IMR-90 (cell line): ENCODE measurements around the gene GLCCI1.

Experiments
- CEBPB ChIP-seq: IDR thresholded peaks from 2 replicates; pipeline ENCODE4 v1.6.1; 2012; ENCODE audit warnings: low read depth, low read length, improper control_type of control experiment
- POLR2A ChIP-seq: IDR thresholded peaks from 2 replicates; pipeline ENCODE4 v1.6.1; 2012; ENCODE audit warnings: mild to moderate bottlenecking, low read depth, low read length
- RAD21 ChIP-seq: IDR thresholded peaks from 2 replicates; pipeline ENCODE4 v1.6.1; 2012; ENCODE audit warnings: low read length, improper control_type of control experiment
- RCOR1 ChIP-seq: IDR thresholded peaks from 2 replicates; pipeline ENCODE4 v1.6.1; 2012; ENCODE audit warnings: mild to moderate bottlenecking, low read length, improper control_type of control experiment; ENCODE audit not compliant: insufficient replicate concordance
- TF ChIP-seq, protein P1 (sequence below): fragments of 150-350 bp; IDR thresholded peaks from 2 replicates; pipeline ENCODE4 v1.6.1; 2017; ENCODE audit warnings: mild to moderate bottlenecking, antibody characterized with exemption, low read length, low read depth
- TF ChIP-seq, protein P2 (sequence below): conservative IDR thresholded peaks from 2 replicates; pipeline ENCODE4 v1.5.1; 2012; ENCODE audit warnings: mild to moderate bottlenecking, low read depth, low read length, improper control_type of control experiment

DNA sequence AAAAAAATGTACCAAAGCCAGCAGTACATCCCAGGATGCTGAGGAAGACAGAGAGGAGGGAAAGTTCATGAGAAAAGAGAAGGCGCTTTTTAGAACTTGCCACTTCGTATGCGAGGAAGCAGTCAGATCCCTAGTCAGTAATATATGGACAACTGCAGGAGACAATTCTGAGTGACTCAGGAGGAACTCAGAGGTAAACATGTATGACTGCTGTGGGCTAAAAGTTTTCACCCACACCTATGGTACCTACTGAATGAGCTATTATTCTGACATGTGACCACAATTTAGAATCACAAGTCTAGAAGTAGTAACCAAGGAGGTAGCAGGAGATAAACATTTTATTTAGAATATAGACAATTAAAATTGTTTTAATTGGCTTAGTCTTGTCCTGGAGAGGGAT lies 166.8 kb downstream of the GLCCI1 start:
- TF ChIP-seq CEBPB = no peak
- TF ChIP-seq, protein P1, sequence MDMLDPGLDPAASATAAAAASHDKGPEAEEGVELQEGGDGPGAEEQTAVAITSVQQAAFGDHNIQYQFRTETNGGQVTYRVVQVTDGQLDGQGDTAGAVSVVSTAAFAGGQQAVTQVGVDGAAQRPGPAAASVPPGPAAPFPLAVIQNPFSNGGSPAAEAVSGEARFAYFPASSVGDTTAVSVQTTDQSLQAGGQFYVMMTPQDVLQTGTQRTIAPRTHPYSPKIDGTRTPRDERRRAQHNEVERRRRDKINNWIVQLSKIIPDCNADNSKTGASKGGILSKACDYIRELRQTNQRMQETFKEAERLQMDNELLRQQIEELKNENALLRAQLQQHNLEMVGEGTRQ = no peak
- TF ChIP-seq, protein P2, sequence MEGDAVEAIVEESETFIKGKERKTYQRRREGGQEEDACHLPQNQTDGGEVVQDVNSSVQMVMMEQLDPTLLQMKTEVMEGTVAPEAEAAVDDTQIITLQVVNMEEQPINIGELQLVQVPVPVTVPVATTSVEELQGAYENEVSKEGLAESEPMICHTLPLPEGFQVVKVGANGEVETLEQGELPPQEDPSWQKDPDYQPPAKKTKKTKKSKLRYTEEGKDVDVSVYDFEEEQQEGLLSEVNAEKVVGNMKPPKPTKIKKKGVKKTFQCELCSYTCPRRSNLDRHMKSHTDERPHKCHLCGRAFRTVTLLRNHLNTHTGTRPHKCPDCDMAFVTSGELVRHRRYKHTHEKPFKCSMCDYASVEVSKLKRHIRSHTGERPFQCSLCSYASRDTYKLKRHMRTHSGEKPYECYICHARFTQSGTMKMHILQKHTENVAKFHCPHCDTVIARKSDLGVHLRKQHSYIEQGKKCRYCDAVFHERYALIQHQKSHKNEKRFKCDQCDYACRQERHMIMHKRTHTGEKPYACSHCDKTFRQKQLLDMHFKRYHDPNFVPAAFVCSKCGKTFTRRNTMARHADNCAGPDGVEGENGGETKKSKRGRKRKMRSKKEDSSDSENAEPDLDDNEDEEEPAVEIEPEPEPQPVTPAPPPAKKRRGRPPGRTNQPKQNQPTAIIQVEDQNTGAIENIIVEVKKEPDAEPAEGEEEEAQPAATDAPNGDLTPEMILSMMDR = no peak
- no peak for TF ChIP-seq RCOR1
- no peak for TF ChIP-seq RAD21
- no peak for TF ChIP-seq POLR2A
